Liver (tissue), 3 donors: ENCODE data around the gene MMP23B.

Source experiments
- ATF3 ChIP-seq: IDR thresholded peaks from 2 replicates; pipeline ENCODE4 v1.6.1; 2016; ENCODE audit warnings: antibody characterized with exemption
- CTCF ChIP-seq: fragments of 150-350 bp; IDR thresholded peaks from 2 replicates; pipeline ENCODE4 v1.5.1; 2017; ENCODE audit warnings: improper control_type of control experiment, low read depth, low read length; ENCODE audit not compliant: missing input control
- EGR1 ChIP-seq, 2 donors: IDR thresholded peaks; 2 replicates each; pipeline ENCODE4 v1.6.1; 2016 to 2018; ENCODE audit warnings: antibody characterized with exemption in 2 of 2, low read depth in 2 of 2
- FOXA1 ChIP-seq: IDR thresholded peaks from 2 replicates; pipeline ENCODE4 v1.6.1; 2016; ENCODE audit warnings: antibody characterized with exemption
- JUND ChIP-seq, 2 donors: IDR thresholded peaks; 2 replicates each; pipeline ENCODE4 v1.6.1; 2016; ENCODE audit warnings: antibody characterized with exemption in 2 of 2
- MAX ChIP-seq: IDR thresholded peaks from 2 replicates; pipeline ENCODE4 v1.6.1; 2016; ENCODE audit warnings: antibody characterized with exemption
- NR2F2 ChIP-seq: IDR thresholded peaks from 2 replicates; pipeline ENCODE4 v1.6.1; 2016; ENCODE audit warnings: antibody characterized with exemption
- RAD21 ChIP-seq, 2 donors: IDR thresholded peaks; 2 replicates each; pipeline ENCODE4 v1.6.1; 2016; ENCODE audit warnings: antibody characterized with exemption in 2 of 2, mild to moderate bottlenecking in 2 of 2
- REST ChIP-seq: IDR thresholded peaks from 2 replicates; pipeline ENCODE4 v1.6.1; 2016; ENCODE audit warnings: antibody characterized with exemption, mild to moderate bottlenecking
- RXRA ChIP-seq, 2 donors: IDR thresholded peaks; 2 replicates each; pipeline ENCODE4 v1.6.1; 2017 to 2018; ENCODE audit warnings: antibody characterized with exemption in 2 of 2, mild to moderate bottlenecking in 1 of 2
- SP1 ChIP-seq: IDR thresholded peaks from 2 replicates; pipeline ENCODE4 v1.6.1; 2018; ENCODE audit warnings: antibody characterized with exemption, mild to moderate bottlenecking
- TAF1 ChIP-seq: conservative IDR thresholded peaks from 2 replicates; pipeline ENCODE4 v1.6.1; 2016; ENCODE audit warnings: antibody characterized with exemption, mild to moderate bottlenecking
- YY1 ChIP-seq: IDR thresholded peaks from 2 replicates; pipeline ENCODE4 v1.6.1; 2016; ENCODE audit warnings: antibody characterized with exemption, mild to moderate bottlenecking
- ZBTB33 ChIP-seq: IDR thresholded peaks from 2 replicates; pipeline ENCODE4 v1.6.1; 2016; ENCODE audit warnings: antibody characterized with exemption
- donor health status: healthy.
- donor health status: healthy.

GRCh38 chr1:1629430-1630190, 2.4 kb upstream of the MMP23B start:
- TF ChIP-seq RAD21 (IDR thresholded peaks at IDR 0.05) = no peak
- TF ChIP-seq CTCF = no peak
- no peak for TF ChIP-seq MAX
- TF ChIP-seq FOXA1 = no peak
- no peak for TF ChIP-seq RXRA (IDR thresholded peaks at IDR 0.05)
- TF ChIP-seq JUND (IDR thresholded peaks at IDR 0.05) = no peak
- no peak for TF ChIP-seq ATF3
- no peak for TF ChIP-seq EGR1 (IDR thresholded peaks at IDR 0.05; ENCODE audit: low read depth in 2 of 2)
- no peak for TF ChIP-seq REST
- no peak for TF ChIP-seq YY1
- no peak for TF ChIP-seq SP1
- no peak for TF ChIP-seq TAF1
- no peak for TF ChIP-seq NR2F2
- TF ChIP-seq ZBTB33 = no peak
